ENCODE data around the gene CAMTA1.

The CAMTA1 gene

GRCh38 chr1:7574121-7575040, 789.1 kb downstream of the CAMTA1 start:
- DNase-seq = no peak

- no peak for DNase-seq
These were observed 789.8 kb downstream of the CAMTA1 start for GRCh38 chr1:7575041-7575400.

GRCh38 chr1:7576946-7577657, 791.8 kb downstream of the CAMTA1 start:
- no peak for DNase-seq

- DNase-seq = no peak
These were observed 793.0 kb downstream of the CAMTA1 start for GRCh38 chr1:7578206-7578605.

- no peak for DNase-seq
These were observed 793.8 kb downstream of the CAMTA1 start for GRCh38 chr1:7579016-7579415.

- no peak for DNase-seq
These were observed 794.9 kb downstream of the CAMTA1 start for GRCh38 chr1:7579831-7580804.

GRCh38 chr1:7580923-7581753, 795.9 kb downstream of the CAMTA1 start:
- DNase-seq = no peak

GRCh38 chr1:7581754-7582459, 796.7 kb downstream of the CAMTA1 start:
- DNase-seq = no peak

- no peak for DNase-seq
These were observed 797.3 kb downstream of the CAMTA1 start for GRCh38 chr1:7582460-7582972.

GRCh38 chr1:7583291-7584096, 798.2 kb downstream of the CAMTA1 start:
- DNase-seq = no peak

- DNase-seq = no peak
These were observed 798.9 kb downstream of the CAMTA1 start for GRCh38 chr1:7584157-7584556.

GRCh38 chr1:7584643-7585042, 799.4 kb downstream of the CAMTA1 start:
- DNase-seq = no peak

GRCh38 chr1:7585216-7585907, 800.1 kb downstream of the CAMTA1 start:
- DNase-seq = no peak

GRCh38 chr1:7586031-7586941, 801.0 kb downstream of the CAMTA1 start:
- no peak for DNase-seq

GRCh38 chr1:7587108-7587772, 802.0 kb downstream of the CAMTA1 start:
- DNase-seq = no peak

GRCh38 chr1:7587773-7588456, 802.7 kb downstream of the CAMTA1 start:
- DNase-seq = no peak

- no peak for DNase-seq
These were observed 803.2 kb downstream of the CAMTA1 start for GRCh38 chr1:7588457-7588827.
